Measurements from ENCODE around the gene PXYLP1.
"Not testable (repeated sequence)": the region's sequence is repeated elsewhere in the genome, so short reads cannot be mapped to it uniquely, and the experiment has no call there.

Gene PXYLP1

GRCh38 chr3:141307351-141308059, 75.9 kb downstream of the PXYLP1 start:
- DNase-seq (ENCODE audit: extremely low read depth, low read depth), result no peak
- TF ChIP-seq CTCF (IDR thresholded peaks at IDR 0.05; ENCODE audit: low read depth, low read length), result no peak

- peak; percentile 54 for TF ChIP-seq CTCF (IDR thresholded peaks at IDR 0.05; ENCODE audit: low read depth, low read length)
- DNase-seq (ENCODE audit: extremely low read depth, low read depth), result no peak
These were observed 77.1 kb downstream of the PXYLP1 start for GRCh38 chr3:141308588-141309218.

- no peak for TF ChIP-seq CTCF (IDR thresholded peaks at IDR 0.05; ENCODE audit: low read depth, low read length)
- DNase-seq (ENCODE audit: extremely low read depth, low read depth), result no peak
These were observed 79.5 kb downstream of the PXYLP1 start for GRCh38 chr3:141311170-141311495.

GRCh38 chr3:141311496-141312353, 80.1 kb downstream of the PXYLP1 start:
- TF ChIP-seq CTCF (IDR thresholded peaks at IDR 0.05; ENCODE audit: low read depth, low read length), result peak; percentile 74
- DNase-seq (ENCODE audit: extremely low read depth, low read depth), result peak; percentile 90

- no peak for TF ChIP-seq CTCF (IDR thresholded peaks at IDR 0.05; ENCODE audit: low read depth, low read length)
- DNase-seq (ENCODE audit: extremely low read depth, low read depth), result no peak
These were observed 80.9 kb downstream of the PXYLP1 start for GRCh38 chr3:141312354-141313092.

- TF ChIP-seq CTCF (IDR thresholded peaks at IDR 0.05; ENCODE audit: low read depth, low read length), result no peak
- no peak for DNase-seq (ENCODE audit: extremely low read depth, low read depth)
These were observed 81.6 kb downstream of the PXYLP1 start for GRCh38 chr3:141313093-141313683.

- not testable (repeated sequence) for DNase-seq (ENCODE audit: extremely low read depth, low read depth)
These were observed 82.8 kb downstream of the PXYLP1 start for GRCh38 chr3:141314415-141314814.
